ENCODE results near the gene CYBRD1.
"Not testable (repeated sequence)": the region's sequence is repeated elsewhere in the genome, so short reads cannot be mapped to it uniquely, and the experiment has no call there.

DNA sequence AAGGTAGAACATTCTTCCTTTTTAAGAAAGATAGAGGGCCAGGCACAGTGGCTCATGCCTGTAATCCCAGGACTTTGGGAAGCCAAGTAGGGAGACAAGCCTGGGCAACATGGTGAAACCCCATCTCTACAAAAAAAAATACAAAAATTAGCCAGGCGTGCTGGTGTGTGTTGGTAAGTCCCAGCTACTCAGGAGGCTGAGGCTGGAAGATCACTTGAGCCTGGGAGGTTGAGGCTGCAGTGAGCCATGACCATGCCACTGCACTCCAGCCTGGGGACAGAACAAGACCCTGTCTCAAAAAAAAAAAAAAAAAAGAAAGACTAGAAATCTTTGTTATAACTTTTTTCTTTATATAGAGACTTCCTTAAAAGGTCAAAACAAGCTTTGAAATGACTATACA lies 8.6 kb downstream of the CYBRD1 start:
- TF ChIP-seq, protein P1, sequence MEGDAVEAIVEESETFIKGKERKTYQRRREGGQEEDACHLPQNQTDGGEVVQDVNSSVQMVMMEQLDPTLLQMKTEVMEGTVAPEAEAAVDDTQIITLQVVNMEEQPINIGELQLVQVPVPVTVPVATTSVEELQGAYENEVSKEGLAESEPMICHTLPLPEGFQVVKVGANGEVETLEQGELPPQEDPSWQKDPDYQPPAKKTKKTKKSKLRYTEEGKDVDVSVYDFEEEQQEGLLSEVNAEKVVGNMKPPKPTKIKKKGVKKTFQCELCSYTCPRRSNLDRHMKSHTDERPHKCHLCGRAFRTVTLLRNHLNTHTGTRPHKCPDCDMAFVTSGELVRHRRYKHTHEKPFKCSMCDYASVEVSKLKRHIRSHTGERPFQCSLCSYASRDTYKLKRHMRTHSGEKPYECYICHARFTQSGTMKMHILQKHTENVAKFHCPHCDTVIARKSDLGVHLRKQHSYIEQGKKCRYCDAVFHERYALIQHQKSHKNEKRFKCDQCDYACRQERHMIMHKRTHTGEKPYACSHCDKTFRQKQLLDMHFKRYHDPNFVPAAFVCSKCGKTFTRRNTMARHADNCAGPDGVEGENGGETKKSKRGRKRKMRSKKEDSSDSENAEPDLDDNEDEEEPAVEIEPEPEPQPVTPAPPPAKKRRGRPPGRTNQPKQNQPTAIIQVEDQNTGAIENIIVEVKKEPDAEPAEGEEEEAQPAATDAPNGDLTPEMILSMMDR (conservative IDR thresholded peaks at IDR 0.05 in 1 of 2, IDR thresholded peaks at IDR 0.05 in 1 of 2; ENCODE audit: extremely low read depth in 1 of 2, insufficient read depth in 1 of 2, low read depth in 1 of 2, low read length in 2 of 2), result not testable (repeated sequence)
- TF ChIP-seq EZH2 (IDR thresholded peaks at IDR 0.05; ENCODE audit: borderline replicate concordance, low read length), result not testable (repeated sequence)
